Measurements from ENCODE around the gene FBN3. TPM values are rescaled to one million over a fixed set of nuclear protein-coding genes. Genes with fewer than 3 reads are reported as not detected.

FBN3 gene
- total and polyA plus RNA-seq, 2 donors (not counting 1 experiment from before 2014, with no cell fraction given) = not detected

- ChIA-PET POLR2A (interaction anchor here (0.7 kb wide), 1 partner anchor 53 kb away, joined by 6 read pairs; no protein-coding TSS in a partner anchor), CTCF (no interaction called here)
- no peak overlapping the region for H3K27ac Mint-ChIP-seq
- H3K27me3 Mint-ChIP-seq = peaks cover 18% of the 10 kb centered on the region
- DNase-seq (no peak), ATAC-seq (ENCODE audit: low read depth) (no peak)
- Histone ChIP-seq H3K4me3 (ENCODE audit: control extremely low read depth in 1 of 5, extremely low read depth in 1 of 5, insufficient read depth in 1 of 5, low read depth in 2 of 5, low read length in 4 of 5) (no peak overlapping the region), H3K79me2 (ENCODE audit: control insufficient read depth, insufficient read depth, low read length) (no peaks in the 10 kb centered on the region), H2AFZ (ENCODE audit: insufficient read depth, low read depth, low read length, poor library complexity, severe bottlenecking) (no peak overlapping the region), H3K4me1 (ENCODE audit: control insufficient read depth in 2 of 2, insufficient read depth in 2 of 2, low read length in 2 of 2) (no peaks in the 10 kb centered on the region), H3K9me3 (ENCODE audit: control extremely low read depth in 1 of 3, control insufficient read depth in 2 of 3, insufficient read depth in 1 of 3, low read length in 2 of 3) (peaks cover 0 to 7% (median 0%) of the 10 kb centered on the region in 3 donors), H3K36me3 (replicated peaks in 1 of 2; ENCODE audit: control extremely low read depth in 1 of 2, control insufficient read depth in 1 of 2, extremely low read depth in 1 of 2, insufficient read depth in 2 of 2, low read length in 1 of 2) (no peaks in the 10 kb centered on the region), H4K20me1 (ENCODE audit: control insufficient read depth, insufficient read depth, low read length, poor library complexity, severe bottlenecking) (no peaks in the 10 kb centered on the region), H3K27me3 (replicated peaks in 1 of 4; ENCODE audit: control extremely low read depth in 1 of 4, control insufficient read depth in 3 of 4, insufficient read depth in 4 of 4, low read length in 3 of 4) (peaks cover 0 to 20% (median 1%) of the 10 kb centered on the region in 4 experiments), H3K4me2 (replicated peaks; ENCODE audit: low read depth, low read length, poor library complexity, severe bottlenecking) (no peak overlapping the region), H3K9ac (ENCODE audit: low read length) (no peak overlapping the region), H3K27ac (ENCODE audit: low read length in 2 of 2) (no peak overlapping the region)
- H3K4me3 Mint-ChIP-seq = no peak overlapping the region
- intact Hi-C loops (cut with micrococcal nuclease) = no loop called here
- TF ChIP-seq EZH2 (IDR thresholded peaks at IDR 0.05; ENCODE audit: borderline replicate concordance, insufficient read depth, low read depth, low read length, poor library complexity, severe bottlenecking) = no peak
- no peaks in the 10 kb centered on the region for H3K9me3 Mint-ChIP-seq (ENCODE audit: insufficient read depth)
- peaks cover 2% of the 10 kb centered on the region for H3K4me1 Mint-ChIP-seq
- 77% methylated on average over 6 of the region's 6 CpGs for WGBS (ENCODE audit: insufficient coverage)
These were observed 6.9 kb downstream of the FBN3 start for GRCh38 chr19:8142513-8142900.

GRCh38 chr19:8141726-8142512 lies 7.5 kb downstream of the FBN3 start:
- Histone ChIP-seq H4K20me1 (ENCODE audit: control insufficient read depth, insufficient read depth, low read length, poor library complexity, severe bottlenecking) (no peaks in the 10 kb centered on the region), H3K4me2 (replicated peaks; ENCODE audit: low read depth, low read length, poor library complexity, severe bottlenecking) (no peak overlapping the region), H3K4me3 (ENCODE audit: control extremely low read depth in 1 of 5, extremely low read depth in 1 of 5, insufficient read depth in 1 of 5, low read depth in 2 of 5, low read length in 4 of 5) (no peak overlapping the region), H3K27me3 (replicated peaks in 1 of 4; ENCODE audit: control extremely low read depth in 1 of 4, control insufficient read depth in 3 of 4, insufficient read depth in 4 of 4, low read length in 3 of 4) (peaks cover 0 to 15% (median 0%) of the 10 kb centered on the region in 4 experiments), H3K79me2 (ENCODE audit: control insufficient read depth, insufficient read depth, low read length) (no peaks in the 10 kb centered on the region), H3K4me1 (ENCODE audit: control insufficient read depth in 2 of 2, insufficient read depth in 2 of 2, low read length in 2 of 2) (no peaks in the 10 kb centered on the region), H3K9me3 (ENCODE audit: control extremely low read depth in 1 of 3, control insufficient read depth in 2 of 3, insufficient read depth in 1 of 3, low read length in 2 of 3) (peaks cover 0 to 7% (median 0%) of the 10 kb centered on the region in 3 donors), H3K36me3 (replicated peaks in 1 of 2; ENCODE audit: control extremely low read depth in 1 of 2, control insufficient read depth in 1 of 2, extremely low read depth in 1 of 2, insufficient read depth in 2 of 2, low read length in 1 of 2) (no peaks in the 10 kb centered on the region), H3K27ac (ENCODE audit: low read length in 2 of 2) (no peak overlapping the region), H2AFZ (ENCODE audit: insufficient read depth, low read depth, low read length, poor library complexity, severe bottlenecking) (no peak overlapping the region), H3K9ac (ENCODE audit: low read length) (no peak overlapping the region)
- Mint-ChIP-seq H3K4me3 (no peak overlapping the region), H3K4me1 (peaks cover 2% of the 10 kb centered on the region), H3K27me3 (peaks cover 13% of the 10 kb centered on the region), H3K9me3 (ENCODE audit: insufficient read depth) (no peaks in the 10 kb centered on the region), H3K27ac (no peak overlapping the region)
- POLR2A ChIA-PET = no interaction called here
- WGBS (ENCODE audit: insufficient coverage) = 96% methylated on average over 20 of the region's 21 CpGs
- CTCF ChIA-PET = interaction anchor here (0.6 kb wide), 1 partner anchor 439 kb away, joined by 3 read pairs; no protein-coding TSS in a partner anchor
- intact Hi-C loops (cut with micrococcal nuclease) = no loop called here
- DNase-seq (no peak), ATAC-seq (ENCODE audit: low read depth) (no peak)
- no peak for TF ChIP-seq CTCF (IDR thresholded peaks at IDR 0.05)
- TF ChIP-seq EZH2 (IDR thresholded peaks at IDR 0.05; ENCODE audit: borderline replicate concordance, insufficient read depth, low read depth, low read length, poor library complexity, severe bottlenecking) = no peak

Data from B cell (primary cell).